Loucy (cell line): ENCODE data around the gene NANOGP8.

Experiments used
- H2AFZ ChIP-seq: fragments of 200-600 bp; sonication (generic); 2 replicates; pipeline ENCODE4 v1.6.0; 2016; ENCODE audit warnings: antibody characterized with exemption, mild to moderate bottlenecking, low read length, moderate library complexity
- H3F3A ChIP-seq: fragments of 200-600 bp; 2 replicates; pipeline ENCODE4 v1.6.0; 2016; ENCODE audit warnings: antibody characterized with exemption, low read depth, mild to moderate bottlenecking
- H3K27me3 ChIP-seq: fragments of 200-600 bp; sonication (generic); 2 replicates; pipeline ENCODE4 v1.6.1; 2014; ENCODE audit warnings: low read length, mild to moderate bottlenecking; ENCODE audit not compliant: insufficient read depth, poor library complexity, severe bottlenecking
- H3K36me3 ChIP-seq: fragments of 200-600 bp; sonication (generic); 2 replicates; pipeline ENCODE4 v1.6.1; 2016; ENCODE audit warnings: low read length; ENCODE audit not compliant: insufficient read depth
- H3K4me1 ChIP-seq: fragments of 200-600 bp; sonication (generic); 2 replicates; pipeline ENCODE4 v1.5.1; 2014; ENCODE audit warnings: low read length, mild to moderate bottlenecking; ENCODE audit not compliant: insufficient read depth, poor library complexity, severe bottlenecking
- H3K4me2 ChIP-seq: fragments of 200-600 bp; sonication (generic); 2 replicates; pipeline ENCODE4 v1.6.0; 2014; ENCODE audit warnings: antibody characterized with exemption, low read length, low read depth, mild to moderate bottlenecking; ENCODE audit not compliant: poor library complexity, severe bottlenecking
- H3K4me3 ChIP-seq: fragments of 200-600 bp; sonication (generic); 2 replicates; pipeline ENCODE4 v1.5.1; 2014; ENCODE audit warnings: low read length, mild to moderate bottlenecking, mixed read lengths; ENCODE audit not compliant: poor library complexity, severe bottlenecking
- H3K79me2 ChIP-seq: fragments of 200-600 bp; sonication (generic); 2 replicates; pipeline ENCODE4 v1.6.1; 2014; ENCODE audit warnings: low read length; ENCODE audit not compliant: insufficient read depth
- H3K9ac ChIP-seq: fragments of 200-600 bp; sonication (generic); 2 replicates; pipeline ENCODE4 v1.6.0; 2014; ENCODE audit warnings: mild to moderate bottlenecking, low read depth, low read length, moderate library complexity; ENCODE audit not compliant: poor library complexity, severe bottlenecking
- H3K9me2 ChIP-seq: fragments of 200-600 bp; sonication (generic); replicated peaks from 2 replicates; pipeline ENCODE4 v1.6.1; 2016; ENCODE audit warnings: low read depth, low read length, mixed read lengths
- H3K9me3 ChIP-seq: fragments of 200-600 bp; sonication (generic); 2 replicates; pipeline ENCODE4 v1.6.1; 2014; ENCODE audit warnings: mild to moderate bottlenecking, antibody characterized with exemption, low read length, low read depth; ENCODE audit not compliant: insufficient read depth
- H4K20me1 ChIP-seq: fragments of 200-600 bp; sonication (generic); 2 replicates; pipeline ENCODE4 v1.6.0; 2014; ENCODE audit warnings: antibody characterized with exemption, low read length, mild to moderate bottlenecking; ENCODE audit not compliant: insufficient read depth, poor library complexity, severe bottlenecking
- CTCF ChIP-seq: fragments of 200-600 bp; sonication (generic); conservative IDR thresholded peaks from 2 replicates; pipeline ENCODE4 v1.5.1; 2014; ENCODE audit warnings: mild to moderate bottlenecking, antibody characterized with exemption, low read length
- EZH2phosphoT487 ChIP-seq: fragments of 200-600 bp; IDR thresholded peaks from 2 replicates; pipeline ENCODE4 v1.6.1; 2018; ENCODE audit warnings: antibody characterized with exemption, mild to moderate bottlenecking, moderate library complexity, borderline replicate concordance

NANOGP8 gene

GRCh38 chr15:35117543-35118265, 32.6 kb upstream of the NANOGP8 start:
- Histone ChIP-seq H3K4me3 (no peak overlapping the region), H3K4me2 (no peak overlapping the region), H2AFZ (no peak overlapping the region), H3K79me2 (no peaks in the 10 kb centered on the region), H4K20me1 (no peaks in the 10 kb centered on the region), H3K9me2 (no peaks in the 10 kb centered on the region), H3F3A (no peaks in the 10 kb centered on the region), H3K36me3 (no peaks in the 10 kb centered on the region), H3K27me3 (no peaks in the 10 kb centered on the region), H3K9me3 (no peaks in the 10 kb centered on the region), H3K9ac (no peak overlapping the region), H3K4me1 (no peaks in the 10 kb centered on the region)
- TF ChIP-seq CTCF (no peak), EZH2phosphoT487 (no peak)

- Histone ChIP-seq H3K9me2 (no peaks in the 10 kb centered on the region), H3K79me2 (no peaks in the 10 kb centered on the region), H2AFZ (no peak overlapping the region), H3K9ac (no peak overlapping the region), H3K27me3 (no peaks in the 10 kb centered on the region), H3K4me2 (no peak overlapping the region), H3K4me1 (no peaks in the 10 kb centered on the region), H3K9me3 (no peaks in the 10 kb centered on the region), H3K36me3 (no peaks in the 10 kb centered on the region), H3F3A (no peaks in the 10 kb centered on the region), H3K4me3 (no peak overlapping the region), H4K20me1 (no peaks in the 10 kb centered on the region)
- no peak for TF ChIP-seq EZH2phosphoT487
- no peak for TF ChIP-seq CTCF
Measured at GRCh38 chr15:35115155-35115725, 30.1 kb upstream of the NANOGP8 start.

GRCh38 chr15:35112346-35112745, 27.3 kb upstream of the NANOGP8 start:
- no peaks in the 10 kb centered on the region for H3K79me2 ChIP-seq
- no peak overlapping the region for H3K9ac ChIP-seq
- no peak overlapping the region for H3K4me2 ChIP-seq
- H2AFZ ChIP-seq = no peak overlapping the region
- no peaks in the 10 kb centered on the region for H3K27me3 ChIP-seq
- H3K4me3 ChIP-seq = no peak overlapping the region
- H3K4me1 ChIP-seq = no peaks in the 10 kb centered on the region
- H3K9me2 ChIP-seq = no peaks in the 10 kb centered on the region
- TF ChIP-seq EZH2phosphoT487 = no peak
- TF ChIP-seq CTCF = no peak
- no peaks in the 10 kb centered on the region for H3F3A ChIP-seq
- H3K36me3 ChIP-seq = no peaks in the 10 kb centered on the region
- no peaks in the 10 kb centered on the region for H4K20me1 ChIP-seq
- H3K9me3 ChIP-seq = no peaks in the 10 kb centered on the region
